Limb (tissue), 2 donors: ENCODE results near the gene CCNT2.
"Not testable (repeated sequence)": the region's sequence is repeated elsewhere in the genome, so short reads cannot be mapped to it uniquely, and the experiment has no call there.

Experiments
- DNase-seq, 2 donors: peaks; one replicate each; pipeline ENCODE4 v3.0.0-alpha.2; 2016; ENCODE audit errors: extremely low spot score in 2 of 2

Gene CCNT2

DNA sequence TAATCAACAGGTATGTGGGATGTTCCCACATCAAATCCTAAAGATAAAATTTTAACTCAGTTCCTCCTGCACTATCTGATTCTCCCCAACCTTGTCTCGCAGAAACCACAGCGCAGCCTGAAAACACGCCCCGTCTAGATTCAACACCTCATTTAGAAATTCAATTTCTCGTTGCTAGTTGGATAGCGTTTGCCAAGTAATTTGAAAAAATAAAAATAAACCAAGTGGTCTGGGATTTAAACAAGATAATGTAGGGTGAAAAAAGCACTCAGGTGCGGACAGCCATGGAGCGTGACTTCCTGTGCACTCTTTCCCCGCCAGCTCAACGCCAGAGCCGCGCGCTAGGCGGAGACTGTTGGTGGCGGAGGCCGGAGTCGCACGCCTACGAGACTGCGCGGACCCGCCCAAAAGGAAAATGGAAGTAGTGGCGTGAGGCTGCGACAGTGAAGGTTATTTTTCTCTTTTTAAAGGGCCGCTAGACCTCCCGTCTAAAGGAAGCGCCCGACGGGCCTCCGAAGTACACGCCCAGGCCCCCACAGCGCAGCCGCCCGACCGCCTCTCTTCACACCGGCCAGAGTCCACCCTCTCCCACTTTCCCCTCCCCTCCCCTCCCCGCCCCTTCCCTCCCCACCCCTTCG lies 615 bp upstream of the CCNT2 start:
- DNase-seq: no peak

GRCh38 chr2:134919341-134920210 lies 954 bp downstream of the CCNT2 start:
- DNase-seq: no peak

DNA sequence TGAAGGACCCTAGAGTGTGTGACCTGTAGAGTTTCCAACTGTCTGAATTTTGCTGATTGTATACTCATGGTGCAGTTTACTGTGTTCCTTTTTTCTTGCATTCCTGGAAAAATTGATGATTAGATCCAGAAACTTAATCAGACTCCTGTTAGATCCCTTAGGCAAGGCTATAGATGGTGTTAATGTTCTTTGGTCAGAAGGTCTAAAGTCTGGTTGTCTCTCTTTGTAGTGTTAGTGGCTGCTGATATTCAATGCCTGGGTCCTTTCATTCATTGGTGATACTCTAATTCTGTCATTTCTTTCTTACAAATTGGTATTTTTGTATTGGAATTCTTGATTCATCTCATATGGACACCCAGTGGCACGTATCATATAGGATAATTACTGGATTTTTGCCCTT lies 6.3 kb downstream of the CCNT2 start:
- DNase-seq: no peak

GRCh38 chr2:134926231-134926931 lies 7.8 kb downstream of the CCNT2 start:
- DNase-seq: no peak

DNA sequence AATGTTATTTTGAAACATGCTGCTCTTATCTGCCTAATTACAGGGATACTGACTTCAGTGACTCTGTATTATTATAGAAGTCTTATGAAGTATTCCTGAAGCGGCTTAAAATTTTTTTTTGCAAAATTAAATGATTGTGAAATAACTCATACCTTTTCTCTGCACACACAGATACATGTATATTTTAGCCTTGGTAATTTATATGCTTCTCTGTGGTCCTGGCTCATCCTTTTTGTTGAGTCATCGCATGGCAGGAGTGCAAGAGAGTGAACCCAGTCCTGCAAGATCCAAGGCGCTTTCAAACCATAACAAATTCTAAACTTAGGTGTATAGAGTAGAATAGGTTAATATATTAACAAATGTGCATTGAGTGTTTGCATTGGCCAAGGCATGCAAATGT lies 8.6 kb downstream of the CCNT2 start:
- DNase-seq: no peak

DNA sequence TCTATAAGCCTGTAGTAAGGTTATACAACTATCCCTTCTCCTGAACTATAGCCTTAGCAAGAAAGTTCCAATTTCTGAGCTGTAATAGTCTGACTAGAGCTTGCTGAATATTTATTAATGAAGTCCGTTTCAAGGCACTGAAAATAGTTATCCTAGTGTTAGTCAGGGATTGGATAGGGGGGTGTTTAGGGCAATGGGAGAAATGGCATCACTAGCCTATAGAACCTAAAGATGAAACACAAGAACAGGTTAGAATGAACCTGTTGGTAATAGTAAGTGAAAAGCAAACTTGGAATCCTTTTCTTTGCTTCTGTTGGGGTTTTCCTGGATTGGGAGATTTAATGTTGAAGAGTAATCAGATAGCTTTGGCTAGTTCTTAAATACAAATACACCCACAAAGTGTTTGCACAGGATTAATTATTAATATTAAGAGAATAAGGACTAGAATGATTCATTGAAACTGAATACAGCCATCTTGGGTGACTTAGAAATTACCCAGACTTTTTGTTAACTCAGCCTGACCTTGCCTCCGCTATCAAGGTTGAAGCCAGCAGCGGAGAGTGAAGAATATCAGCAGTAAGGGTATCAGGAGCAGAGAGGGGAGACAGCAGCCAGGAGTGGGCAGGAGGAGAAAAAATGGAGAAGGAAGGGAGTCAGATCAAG lies 14.4 kb downstream of the CCNT2 start:
- no peak for DNase-seq

- DNase-seq: no peak
These were observed 15.1 kb downstream of the CCNT2 start for GRCh38 chr2:134933732-134934131.

DNA sequence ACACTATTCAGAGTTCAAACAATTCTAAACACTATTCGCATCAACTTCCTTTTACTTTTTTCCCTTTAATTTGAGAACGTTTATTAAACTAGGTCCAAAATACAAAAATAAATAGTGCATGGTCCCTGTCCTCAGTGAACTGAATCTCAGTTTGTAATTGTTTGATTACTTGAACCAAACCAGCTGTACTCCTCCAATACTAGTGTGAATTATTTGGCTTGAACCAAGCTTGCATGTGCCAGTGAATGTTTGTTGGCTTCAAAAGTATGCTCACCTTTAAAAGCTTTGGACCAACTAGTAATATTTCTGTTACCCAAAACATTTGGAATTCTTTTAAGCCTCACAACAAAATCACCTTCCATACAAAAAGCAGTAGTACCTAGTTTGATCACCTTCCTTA lies 15.5 kb downstream of the CCNT2 start:
- DNase-seq: no peak

DNA sequence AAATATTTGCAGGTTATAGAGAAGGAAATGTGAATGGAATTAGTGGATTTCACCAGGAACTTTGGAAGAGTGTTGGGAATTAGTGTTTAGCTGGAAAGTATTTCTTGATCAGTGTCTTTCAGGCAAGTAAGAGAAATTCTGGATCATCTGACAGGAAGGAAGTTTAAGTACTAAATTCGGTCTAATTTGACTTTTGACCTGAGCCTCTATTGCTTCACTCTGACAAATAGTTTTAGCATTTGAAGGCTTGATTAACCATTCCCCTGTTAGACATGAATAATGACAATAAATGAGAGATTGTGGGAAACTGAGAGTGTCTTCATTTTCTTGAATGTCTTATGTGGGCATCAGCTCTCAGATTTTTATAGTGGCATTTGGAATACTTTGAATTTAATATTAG lies 16.0 kb downstream of the CCNT2 start:
- DNase-seq: no peak

DNA sequence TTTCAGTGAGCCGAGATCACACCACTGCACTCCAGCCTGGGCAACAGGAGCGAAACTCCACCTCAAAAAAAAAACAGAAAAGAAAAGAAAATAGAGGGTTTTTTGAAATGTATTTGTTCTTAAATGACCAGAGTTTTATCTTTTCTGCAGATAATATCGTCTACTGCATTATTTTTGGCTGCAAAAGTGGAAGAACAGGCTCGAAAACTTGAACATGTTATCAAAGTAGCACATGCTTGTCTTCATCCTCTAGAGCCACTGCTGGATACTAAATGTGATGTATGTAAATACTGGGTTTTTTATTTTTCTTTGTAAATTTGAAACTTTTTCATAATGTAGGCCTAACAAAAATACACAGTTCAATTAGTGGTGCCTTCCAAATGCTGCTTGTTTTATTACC lies 18.1 kb downstream of the CCNT2 start:
- no peak for DNase-seq

GRCh38 chr2:134943540-134943939 lies 24.9 kb downstream of the CCNT2 start:
- DNase-seq: no peak

- no peak for DNase-seq
These were observed 26.4 kb downstream of the CCNT2 start for GRCh38 chr2:134944975-134945374.

- DNase-seq: no peak
These were observed 27.5 kb downstream of the CCNT2 start for GRCh38 chr2:134946073-134946472.

- no peak for DNase-seq
These were observed 31.5 kb downstream of the CCNT2 start for GRCh38 chr2:134949981-134950708.

- no peak for DNase-seq
These were observed 32.3 kb downstream of the CCNT2 start for GRCh38 chr2:134950886-134951285.

DNA sequence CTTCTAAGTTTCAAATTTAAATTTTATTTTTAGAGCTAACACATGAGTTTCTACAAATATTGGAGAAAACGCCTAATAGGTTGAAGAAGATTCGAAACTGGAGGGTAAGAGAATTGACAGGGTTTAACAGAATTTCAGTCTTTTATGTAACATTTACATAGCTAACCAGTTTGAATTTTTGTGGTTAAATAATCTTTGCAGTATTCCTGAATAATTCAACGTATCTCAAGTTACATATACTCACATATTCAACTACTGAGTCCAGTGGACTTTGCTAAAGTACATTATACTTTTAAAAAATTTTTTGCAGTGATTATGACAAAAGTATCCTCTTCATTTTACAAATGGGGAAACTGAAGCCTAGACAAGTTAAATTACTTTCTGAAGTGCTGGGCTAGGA lies 34.0 kb downstream of the CCNT2 start:
- no peak for DNase-seq

- DNase-seq: no peak
These were observed 35.4 kb downstream of the CCNT2 start for GRCh38 chr2:134954065-134954464.

DNA sequence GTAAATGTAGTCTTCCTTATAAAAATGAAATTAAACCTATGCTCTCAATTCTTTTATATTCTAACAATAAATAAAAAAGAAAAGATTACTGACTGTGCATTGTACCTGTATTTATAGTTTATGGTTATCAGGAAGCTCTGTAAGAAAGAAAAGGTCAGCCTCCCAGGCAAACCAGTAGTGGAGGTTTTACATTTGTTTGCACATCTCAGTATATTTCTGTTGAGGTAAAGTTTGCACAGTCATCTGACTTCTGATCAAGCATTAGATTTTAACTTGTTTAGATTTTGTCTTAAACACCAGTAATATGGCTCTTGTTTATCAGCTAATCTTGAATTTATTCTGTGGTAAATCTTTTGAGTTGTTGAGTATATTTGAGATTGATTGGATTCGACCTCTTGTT lies 37.1 kb downstream of the CCNT2 start:
- no peak for DNase-seq

GRCh38 chr2:134957477-134957876 lies 38.9 kb downstream of the CCNT2 start:
- no peak for DNase-seq

GRCh38 chr2:134967166-134967565 lies 48.5 kb downstream of the CCNT2 start:
- not testable (repeated sequence) for DNase-seq
